Panc1 (cell line): ENCODE measurements around the gene CSTB. TPM values are rescaled to one million over a fixed set of nuclear protein-coding genes. Genes with fewer than 3 reads are reported as not detected.

Experiments used
- ATAC-seq: fragments of 200-7000 bp; cut with Tn5 transposase; 2 replicates; pipeline ENCODE4 v1.9.1; 2020; ENCODE audit warnings: mild to moderate bottlenecking, moderate library complexity
- BruUV-seq: library from RNA; stranded (reverse); fragments of 400-500 nt; replicated peaks from 2 replicates; lab custom pipeline; 2021; lab: Mats Ljungman, UMichigan
- CTCF ChIA-PET: fragments of 300-600 bp; sonication (Branson Sonifier 250); formaldehyde crosslinking; loops from one replicate; lab custom pipeline; 2022; ENCODE audit warnings: antibody characterized with exemption; lab: Charles Lee
- POLR2A ChIA-PET: fragments of 300-600 bp; sonication (Branson Sonifier 250); formaldehyde crosslinking; loops from one replicate; lab custom pipeline; 2022; ENCODE audit warnings: antibody characterized with exemption; lab: Charles Lee
- DNase-seq: peaks from one replicate; pipeline ENCODE4 v3.0.0-alpha.2; 2010; ENCODE audit warnings: low read depth, low spot score
- H3K27ac ChIP-seq: 2 replicates; pipeline ENCODE4 v1.5.1; 2011; ENCODE audit warnings: mild to moderate bottlenecking, low read length, inconsistent platforms
- H3K27me3 ChIP-seq: fragments of 200-500 bp; sonication (Bioruptor generic); 2 replicates; pipeline ENCODE4 v1.6.0; 2014; ENCODE audit warnings: low read length, inconsistent platforms; ENCODE audit not compliant: control insufficient read depth, insufficient read depth
- H3K36me3 ChIP-seq: fragments of 200-500 bp; sonication (Bioruptor generic); 2 replicates; pipeline ENCODE4 v1.5.1; 2014; ENCODE audit warnings: inconsistent platforms, mild to moderate bottlenecking, low read length, moderate library complexity; ENCODE audit not compliant: control insufficient read depth, insufficient read depth
- H3K4me1 ChIP-seq: 2 replicates; pipeline ENCODE4 v1.5.1; 2011; ENCODE audit warnings: inconsistent platforms, mild to moderate bottlenecking, low read length, moderate library complexity; ENCODE audit not compliant: control insufficient read depth, insufficient read depth
- H3K4me3 ChIP-seq, 2 experiments: 2 replicates each; pipeline ENCODE4 v1.5.1; 2011 to 2012; ENCODE audit warnings: low read depth in 2 of 2, low read length in 2 of 2, mild to moderate bottlenecking in 2 of 2, inconsistent platforms in 1 of 2, moderate library complexity in 1 of 2
- H3K9me3 ChIP-seq: fragments of 200-500 bp; sonication (Bioruptor generic); 2 replicates; pipeline ENCODE4 v1.5.1; 2014; ENCODE audit warnings: low read depth, mild to moderate bottlenecking, inconsistent platforms, low read length, moderate library complexity; ENCODE audit not compliant: control insufficient read depth, insufficient read depth
- CTCF ChIP-seq: fragments of 450-650 bp; IDR thresholded peaks from 2 replicates; pipeline ENCODE4 v1.5.1; 2017; ENCODE audit warnings: mild to moderate bottlenecking
- POLR2AphosphoS5 ChIP-seq: IDR thresholded peaks from 2 replicates; pipeline ENCODE4 v1.6.1; 2012; ENCODE audit warnings: mild to moderate bottlenecking, low read depth, low read length, moderate library complexity
- REST ChIP-seq, 2 experiments: IDR thresholded peaks; 2 replicates each; pipeline ENCODE4 v1.6.1; 2011 to 2012; ENCODE audit warnings: low read depth in 2 of 2, control low read depth in 1 of 2, low read length in 1 of 2, mild to moderate bottlenecking in 1 of 2, moderate library complexity in 1 of 2; ENCODE audit not compliant: insufficient read depth in 1 of 2
- SIN3A ChIP-seq: IDR thresholded peaks from 2 replicates; pipeline ENCODE4 v1.6.1; 2012; ENCODE audit warnings: low read depth, mild to moderate bottlenecking, low read length, moderate library complexity, borderline replicate concordance; ENCODE audit not compliant: insufficient read depth
- TCF7L2 ChIP-seq: IDR thresholded peaks from 2 replicates; pipeline ENCODE4 v1.6.1; 2011; ENCODE audit warnings: mild to moderate bottlenecking, low read depth, low read length, inconsistent platforms
- in situ Hi-C: cut with HindIII; loops from 2 replicates; pipeline ENCODE4 v1.10.0; 2016; ENCODE audit warnings: low sequenced_read_pairs, low pct_unique_long_range_greater_than_20kb
- intact Hi-C: fragments of 100-400 bp; cut with micrococcal nuclease; formaldehyde crosslinking; loops from one replicate; pipeline ENCODE4 v1.10.0; 2022; ENCODE audit not compliant: unreplicated experiment
- total RNA-seq: library from RNA; stranded (reverse); gene quantifications from one replicate; pipeline ENCODE4 v1.2.1, GENCODE V29; 2021; ENCODE audit not compliant: unreplicated experiment

The CSTB gene
- total RNA-seq, 1 experiment from 2014 or later: 72.5 TPM

GRCh38 chr21:43755820-43756594 is 20.1 kb downstream of the CSTB start:
- H3K4me1 ChIP-seq: no peaks in the 10 kb centered on the region
- in situ Hi-C loops (no loop called here), intact Hi-C loops (no loop called here)
- ATAC-seq: no peak
- H3K36me3 ChIP-seq: no peaks in the 10 kb centered on the region
- no peaks in the 10 kb centered on the region for H3K27me3 ChIP-seq
- ChIA-PET POLR2A (no interaction called here), CTCF (no interaction called here)
- no peak for TF ChIP-seq SIN3A
- TF ChIP-seq TCF7L2: no peak
- no peak for TF ChIP-seq POLR2AphosphoS5
- no peak for TF ChIP-seq REST (IDR thresholded peaks at IDR 0.05; ENCODE audit: insufficient read depth in 1 of 2, low read depth in 2 of 2, low read length in 1 of 2)
- no peak for TF ChIP-seq CTCF
- no peak for DNase-seq
- H3K9me3 ChIP-seq: no peaks in the 10 kb centered on the region
- no TSS peak for BruUV-seq
- H3K4me3 ChIP-seq: no peak overlapping the region
- no peak overlapping the region for H3K27ac ChIP-seq

GRCh38 chr21:43754948-43755781 is 20.9 kb downstream of the CSTB start:
- ChIA-PET CTCF (no interaction called here), POLR2A (no interaction called here)
- H3K4me3 ChIP-seq: no peak overlapping the region
- DNase-seq: no peak
- no peak overlapping the region for H3K27ac ChIP-seq
- intact Hi-C loops (no loop called here), in situ Hi-C loops (no loop called here)
- H3K27me3 ChIP-seq: no peaks in the 10 kb centered on the region
- H3K4me1 ChIP-seq: no peaks in the 10 kb centered on the region
- no peaks in the 10 kb centered on the region for H3K9me3 ChIP-seq
- ATAC-seq: peak; percentile 15; the same call in 1 of the 2 replicates
- TF ChIP-seq POLR2AphosphoS5 (no peak), SIN3A (no peak), REST (IDR thresholded peaks at IDR 0.05; ENCODE audit: insufficient read depth in 1 of 2, low read depth in 2 of 2, low read length in 1 of 2) (no peak), CTCF (no peak), TCF7L2 (no peak)
- H3K36me3 ChIP-seq: no peaks in the 10 kb centered on the region
- BruUV-seq: no TSS peak
